Measurements from ENCODE around the gene TRIO. TPM values are rescaled to one million over a fixed set of nuclear protein-coding genes. Genes with fewer than 3 reads are reported as not detected.
"Not testable (repeated sequence)": the region's sequence is repeated elsewhere in the genome, so short reads cannot be mapped to it uniquely, and the experiment has no call there.

The TRIO gene
- polyA plus RNA-seq, 12 donors = 152 to 272 (median 172) TPM; not detected in 1

- DNase-seq = no peak
These were observed 237.6 kb downstream of the TRIO start for GRCh38 chr5:14380712-14381111.

GRCh38 chr5:14382640-14383039 is 239.5 kb downstream of the TRIO start:
- DNase-seq = no peak

GRCh38 chr5:14383923-14384322 is 240.8 kb downstream of the TRIO start:
- no peak for DNase-seq

- DNase-seq = no peak
These were observed 241.9 kb downstream of the TRIO start for GRCh38 chr5:14385019-14385418.

GRCh38 chr5:14386884-14387624 is 243.9 kb downstream of the TRIO start:
- no peak for DNase-seq

GRCh38 chr5:14388741-14389140 is 245.6 kb downstream of the TRIO start:
- DNase-seq = no peak

- not testable (repeated sequence) for DNase-seq
These were observed 249.4 kb downstream of the TRIO start for GRCh38 chr5:14392552-14392951.

- no peak for DNase-seq
These were observed 251.2 kb downstream of the TRIO start for GRCh38 chr5:14394365-14394764.

GRCh38 chr5:14395411-14395810 is 252.3 kb downstream of the TRIO start:
- DNase-seq = no peak

- DNase-seq = no peak
These were observed 252.9 kb downstream of the TRIO start for GRCh38 chr5:14396066-14396465.

- no peak for DNase-seq
These were observed 253.6 kb downstream of the TRIO start for GRCh38 chr5:14396737-14397136.

GRCh38 chr5:14397717-14398116 is 254.6 kb downstream of the TRIO start:
- DNase-seq = no peak

- DNase-seq = peak; percentile 81
These were observed 256.0 kb downstream of the TRIO start for GRCh38 chr5:14399054-14399692.

- DNase-seq = peak; percentile 68
These were observed 256.9 kb downstream of the TRIO start for GRCh38 chr5:14400085-14400484.

- DNase-seq = no peak
These were observed 257.5 kb downstream of the TRIO start for GRCh38 chr5:14400611-14401010.

GRCh38 chr5:14401639-14402038 is 258.5 kb downstream of the TRIO start:
- DNase-seq = no peak

- DNase-seq = no peak
These were observed 259.3 kb downstream of the TRIO start for GRCh38 chr5:14402424-14402823.

GRCh38 chr5:14404780-14405179 is 261.6 kb downstream of the TRIO start:
- DNase-seq = no peak

- DNase-seq = no peak
These were observed 262.1 kb downstream of the TRIO start for GRCh38 chr5:14405267-14405666.

GRCh38 chr5:14405706-14406553 is 262.8 kb downstream of the TRIO start:
- no peak for DNase-seq

GRCh38 chr5:14406554-14406849 is 263.4 kb downstream of the TRIO start:
- no peak for DNase-seq

- DNase-seq = no peak
These were observed 263.9 kb downstream of the TRIO start for GRCh38 chr5:14407051-14407450.

GRCh38 chr5:14407746-14408175 is 264.6 kb downstream of the TRIO start:
- no peak for DNase-seq
